PC-9 (cell line): Measurements from ENCODE around the gene MYO10. TPM values are rescaled to one million over a fixed set of nuclear protein-coding genes. Genes with fewer than 3 reads are reported as not detected.

ENCODE experiments used
- BruUV-seq: library from RNA; stranded (reverse); fragments of 400-500 nt; replicated peaks from 2 replicates; lab custom pipeline; 2021; lab: Mats Ljungman, UMichigan
- CTCF ChIA-PET: fragments of 300-600 bp; sonication (Branson Sonifier 250); formaldehyde crosslinking; loops from one replicate; lab custom pipeline; 2022; ENCODE audit warnings: antibody characterized with exemption; lab: Charles Lee
- POLR2A ChIA-PET: fragments of 300-600 bp; sonication (Branson Sonifier 250); formaldehyde crosslinking; loops from one replicate; lab custom pipeline; 2022; ENCODE audit warnings: antibody characterized with exemption; ENCODE audit not compliant: unreplicated experiment; lab: Charles Lee
- DNase-seq, 2 experiments: peaks; one replicate each; pipeline versions ENCODE4 v3.0.0 to v3.0.0-alpha.2; 2015 to 2022; ENCODE audit warnings: mixed read lengths in 1 of 2
- H2AFZ ChIP-seq: fragments of 200-600 bp; sonication (generic); 2 replicates; pipeline ENCODE4 v1.8.1; 2017; ENCODE audit warnings: antibody characterized with exemption
- H3F3A ChIP-seq: fragments of 200-600 bp; sonication (generic); 2 replicates; pipeline ENCODE4 v1.8.1; 2017; ENCODE audit warnings: antibody characterized with exemption, mild to moderate bottlenecking, low read depth; ENCODE audit not compliant: insufficient read depth
- H3K27ac ChIP-seq: fragments of 200-600 bp; sonication (generic); 2 replicates; pipeline ENCODE4 v1.6.1; 2016; ENCODE audit warnings: mixed run types
- H3K27me3 ChIP-seq: fragments of 200-600 bp; sonication (generic); 2 replicates; pipeline ENCODE4 v1.6.1; 2016; ENCODE audit warnings: low read depth, mixed run types; ENCODE audit not compliant: insufficient read depth
- H3K36me3 ChIP-seq: fragments of 200-600 bp; sonication (generic); 2 replicates; pipeline ENCODE4 v1.6.1; 2016; ENCODE audit warnings: low read depth, mixed run types
- H3K4me1 ChIP-seq: fragments of 200-600 bp; sonication (generic); replicated peaks from 2 replicates; pipeline ENCODE4 v1.6.1; 2016; ENCODE audit warnings: mixed run types; ENCODE audit not compliant: insufficient read depth
- H3K4me2 ChIP-seq: fragments of 200-600 bp; sonication (generic); 2 replicates; pipeline ENCODE4 v1.6.1; 2017; ENCODE audit warnings: mixed run types
- H3K4me3 ChIP-seq: fragments of 200-600 bp; sonication (generic); 2 replicates; pipeline ENCODE4 v1.6.1; 2016; ENCODE audit warnings: mixed run types
- H3K79me2 ChIP-seq: fragments of 200-600 bp; sonication (generic); 2 replicates; pipeline ENCODE4 v1.6.1; 2017; ENCODE audit warnings: low read depth, mixed run types
- H3K9me2 ChIP-seq: fragments of 200-600 bp; sonication (generic); 2 replicates; pipeline ENCODE4 v1.8.1; 2017; ENCODE audit warnings: mild to moderate bottlenecking; ENCODE audit not compliant: insufficient read depth
- H3K9me3 ChIP-seq: fragments of 200-600 bp; sonication (generic); 2 replicates; pipeline ENCODE4 v1.8.1; 2016; ENCODE audit warnings: low read depth; ENCODE audit not compliant: insufficient read depth
- H4K20me1 ChIP-seq: fragments of 200-600 bp; sonication (generic); 2 replicates; pipeline ENCODE4 v1.8.1; 2017; ENCODE audit not compliant: insufficient read depth
- EZH2 ChIP-seq: fragments of 200-600 bp; sonication (generic); IDR thresholded peaks from 2 replicates; pipeline ENCODE4 v1.8.0; 2017; ENCODE audit warnings: antibody characterized with exemption, low read depth
- intact Hi-C: fragments of 100-400 bp; cut with micrococcal nuclease; formaldehyde crosslinking; loops from one replicate; pipeline ENCODE4 v1.10.0; 2022; ENCODE audit not compliant: unreplicated experiment
- total RNA-seq: library from RNA; stranded (reverse); gene quantifications from 2 replicates; pipeline ENCODE4 v1.2.3, GENCODE V29; 2021
- TF ChIP-seq, protein P1 (sequence below): fragments of 200-600 bp; sonication (generic); conservative IDR thresholded peaks from 2 replicates; pipeline ENCODE4 v1.6.1; 2017; ENCODE audit warnings: mixed run types, antibody characterized with exemption, mild to moderate bottlenecking, moderate library complexity

The MYO10 gene
- total RNA-seq, 1 experiment from 2014 or later = 92.8 TPM

GRCh38 chr5:16679190-16679589, 256.9 kb downstream of the MYO10 start:
- no peaks in the 10 kb centered on the region for H3F3A ChIP-seq
- CTCF ChIA-PET = interaction anchor here (0.6 kb wide), 1 partner anchor 223 kb away, joined by 3 read pairs; no protein-coding TSS in a partner anchor
- no peak overlapping the region for H3K27ac ChIP-seq
- intact Hi-C loops = no loop called here
- H3K9me2 ChIP-seq = no peaks in the 10 kb centered on the region
- no peaks in the 10 kb centered on the region for H3K79me2 ChIP-seq
- H3K36me3 ChIP-seq = peaks cover 18% of the 10 kb centered on the region; the same call in 1 of the 2 replicates
- no peaks in the 10 kb centered on the region for H3K27me3 ChIP-seq
- no peak overlapping the region for H2AFZ ChIP-seq
- BruUV-seq = no TSS peak
- H3K4me1 ChIP-seq = no peaks in the 10 kb centered on the region
- DNase-seq = no peak
- H3K9me3 ChIP-seq = no peaks in the 10 kb centered on the region
- POLR2A ChIA-PET = interaction anchor here (0.6 kb wide), 1 partner anchor 16 kb away, joined by 3 read pairs; no protein-coding TSS in a partner anchor
- TF ChIP-seq, protein P1, sequence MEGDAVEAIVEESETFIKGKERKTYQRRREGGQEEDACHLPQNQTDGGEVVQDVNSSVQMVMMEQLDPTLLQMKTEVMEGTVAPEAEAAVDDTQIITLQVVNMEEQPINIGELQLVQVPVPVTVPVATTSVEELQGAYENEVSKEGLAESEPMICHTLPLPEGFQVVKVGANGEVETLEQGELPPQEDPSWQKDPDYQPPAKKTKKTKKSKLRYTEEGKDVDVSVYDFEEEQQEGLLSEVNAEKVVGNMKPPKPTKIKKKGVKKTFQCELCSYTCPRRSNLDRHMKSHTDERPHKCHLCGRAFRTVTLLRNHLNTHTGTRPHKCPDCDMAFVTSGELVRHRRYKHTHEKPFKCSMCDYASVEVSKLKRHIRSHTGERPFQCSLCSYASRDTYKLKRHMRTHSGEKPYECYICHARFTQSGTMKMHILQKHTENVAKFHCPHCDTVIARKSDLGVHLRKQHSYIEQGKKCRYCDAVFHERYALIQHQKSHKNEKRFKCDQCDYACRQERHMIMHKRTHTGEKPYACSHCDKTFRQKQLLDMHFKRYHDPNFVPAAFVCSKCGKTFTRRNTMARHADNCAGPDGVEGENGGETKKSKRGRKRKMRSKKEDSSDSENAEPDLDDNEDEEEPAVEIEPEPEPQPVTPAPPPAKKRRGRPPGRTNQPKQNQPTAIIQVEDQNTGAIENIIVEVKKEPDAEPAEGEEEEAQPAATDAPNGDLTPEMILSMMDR = no peak
- TF ChIP-seq EZH2 = no peak
- no peaks in the 10 kb centered on the region for H4K20me1 ChIP-seq
- H3K4me2 ChIP-seq = no peak overlapping the region
- H3K4me3 ChIP-seq = no peak overlapping the region

DNA sequence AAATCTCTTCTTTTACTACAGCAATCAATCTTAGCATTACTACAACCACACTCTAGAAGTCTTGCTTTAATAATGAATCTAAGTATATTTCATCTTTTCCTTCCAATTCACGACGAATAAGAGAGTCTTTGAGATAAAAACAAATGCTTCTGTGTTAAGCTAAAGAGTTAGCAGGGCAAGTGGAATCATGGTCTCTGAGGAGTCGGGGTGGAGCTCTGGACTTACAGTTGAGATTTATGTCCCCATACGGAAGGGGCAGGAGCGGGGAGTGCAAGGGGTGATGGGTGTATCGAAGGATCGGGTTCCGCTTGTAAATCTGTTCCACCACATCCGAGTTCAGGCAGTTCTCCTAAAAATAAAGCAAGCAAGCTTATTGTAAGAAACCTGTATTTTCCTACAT, 260.3 kb downstream of the MYO10 start:
- H3K79me2 ChIP-seq = no peaks in the 10 kb centered on the region
- H3K27me3 ChIP-seq = no peaks in the 10 kb centered on the region
- H4K20me1 ChIP-seq = no peaks in the 10 kb centered on the region
- DNase-seq = no peak
- no peaks in the 10 kb centered on the region for H3K9me2 ChIP-seq
- BruUV-seq = no TSS peak
- peaks cover 15% of the 10 kb centered on the region; the same call in 1 of the 2 replicates for H3K36me3 ChIP-seq
- CTCF ChIA-PET = no interaction called here
- TF ChIP-seq, protein P1 = no peak
- no peak for TF ChIP-seq EZH2
- POLR2A ChIA-PET = no interaction called here
- H3K4me1 ChIP-seq = no peaks in the 10 kb centered on the region
- no peaks in the 10 kb centered on the region for H3F3A ChIP-seq
- intact Hi-C loops = no loop called here
- no peak overlapping the region for H3K27ac ChIP-seq
- H2AFZ ChIP-seq = no peak overlapping the region
- no peak overlapping the region for H3K4me2 ChIP-seq
- H3K4me3 ChIP-seq = no peak overlapping the region
- H3K9me3 ChIP-seq = no peaks in the 10 kb centered on the region

GRCh38 chr5:16674750-16675149, 261.3 kb downstream of the MYO10 start:
- Histone ChIP-seq H3K4me2 (no peak overlapping the region), H3K27me3 (no peaks in the 10 kb centered on the region), H3K79me2 (no peaks in the 10 kb centered on the region), H3K9me3 (no peaks in the 10 kb centered on the region), H3K9me2 (no peaks in the 10 kb centered on the region), H3K27ac (no peak overlapping the region), H3K36me3 (peaks cover 14% of the 10 kb centered on the region; the same call in 1 of the 2 replicates), H3K4me1 (no peaks in the 10 kb centered on the region), H3K4me3 (no peak overlapping the region), H3F3A (no peaks in the 10 kb centered on the region), H4K20me1 (no peaks in the 10 kb centered on the region), H2AFZ (no peak overlapping the region)
- CTCF ChIA-PET = no interaction called here
- no TSS peak for BruUV-seq
- intact Hi-C loops = no loop called here
- TF ChIP-seq, protein P1 = no peak
- no peak for TF ChIP-seq EZH2
- no peak for DNase-seq
- POLR2A ChIA-PET = interaction anchor here (0.7 kb wide), 1 partner anchor 167 kb away, joined by 16 read pairs; no protein-coding TSS in a partner anchor
